GM18873 (cell line): ENCODE results near the gene THADA.
"Not testable (repeated sequence)": the region's sequence is repeated elsewhere in the genome, so short reads cannot be mapped to it uniquely, and the experiment has no call there.

ENCODE experiments used
- ATAC-seq: cut with Tn5 transposase; IDR thresholded peaks from one replicate; pipeline ENCODE4 v1.9.1; 2021; ENCODE audit warnings: mild to moderate bottlenecking, moderate library complexity, moderate number of reproducible peaks; ENCODE audit not compliant: unreplicated experiment, low FRiP score

THADA gene

GRCh38 chr2:43450617-43451016 lies 145.2 kb downstream of the THADA start:
- no peak for ATAC-seq

DNA sequence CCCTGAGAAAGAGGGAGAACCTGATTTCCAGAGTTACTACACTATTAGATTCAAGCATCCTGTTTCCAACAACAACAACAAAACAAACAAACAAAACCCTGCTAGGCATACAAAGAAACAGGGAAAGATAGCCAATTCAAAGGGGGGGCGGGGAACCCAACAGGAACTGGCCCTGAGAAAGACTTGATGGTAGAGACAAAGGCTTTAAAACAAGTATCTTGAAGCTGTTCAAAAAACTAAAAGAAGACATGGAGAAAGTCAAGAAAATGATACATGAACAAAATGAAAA lies 147.1 kb downstream of the THADA start:
- no peak for ATAC-seq

DNA sequence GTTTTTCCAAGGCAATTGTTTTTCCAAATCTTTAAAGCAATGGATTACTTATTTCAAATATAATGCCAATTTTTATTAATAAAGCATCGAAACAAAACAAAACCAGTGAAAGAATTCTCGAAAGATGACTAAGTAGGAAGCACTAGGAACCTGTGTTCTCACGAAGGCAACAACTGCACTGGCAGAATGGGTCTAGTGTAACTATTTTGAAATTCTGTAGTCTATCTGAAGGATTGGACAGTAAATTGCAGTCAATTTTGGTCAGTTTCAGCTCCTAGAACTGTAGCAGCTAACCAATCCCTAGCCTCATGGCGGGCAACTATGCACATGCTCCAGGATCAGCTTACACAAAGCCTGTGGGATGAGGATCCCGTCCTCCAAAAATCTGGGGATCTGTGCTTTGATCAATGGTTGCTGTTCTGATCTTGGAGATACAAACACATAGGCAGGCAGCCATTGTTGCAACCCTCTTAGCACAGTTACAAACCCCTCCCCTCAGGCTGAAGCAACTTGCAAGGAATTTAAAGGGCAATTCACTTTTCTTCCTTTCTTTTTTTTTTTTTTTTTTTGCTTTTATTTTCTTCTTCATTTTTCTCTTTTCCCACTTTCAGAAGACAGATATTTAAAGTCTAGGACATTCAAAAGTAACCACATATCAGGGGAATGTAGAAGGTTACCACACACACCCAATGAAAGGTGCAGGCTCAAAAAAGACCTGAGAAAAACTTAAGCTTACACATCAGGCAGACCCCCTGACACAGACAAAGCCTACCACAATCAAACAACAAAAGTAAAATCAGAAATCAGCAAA lies 147.6 kb downstream of the THADA start:
- no peak for ATAC-seq

- not testable (repeated sequence) for ATAC-seq
Observed at GRCh38 chr2:43446755-43447154, 149.1 kb downstream of the THADA start.

DNA sequence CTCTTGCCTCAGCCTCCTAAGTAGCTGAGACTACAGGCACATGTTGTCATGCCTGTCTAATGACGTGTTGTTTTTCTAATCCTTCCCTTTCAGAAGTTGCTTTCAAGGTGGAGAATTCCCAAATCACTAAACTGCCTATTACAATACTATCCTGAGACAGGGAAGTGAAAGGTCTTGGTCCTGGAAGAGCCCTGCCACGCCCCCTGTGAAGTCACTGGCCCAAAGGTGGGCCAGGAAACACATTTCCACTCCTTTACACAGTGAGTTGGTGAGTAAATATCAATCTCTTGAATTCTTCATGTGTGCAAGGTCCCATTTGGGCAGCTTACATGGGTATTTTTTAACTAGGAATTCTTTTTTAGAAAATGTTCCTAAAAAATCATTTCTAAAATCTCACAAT lies 150.1 kb downstream of the THADA start:
- no peak for ATAC-seq

- no peak for ATAC-seq
Observed at GRCh38 chr2:43444989-43445645, 150.7 kb downstream of the THADA start.

- ATAC-seq: no peak
Observed at GRCh38 chr2:43443282-43443681, 152.6 kb downstream of the THADA start.

GRCh38 chr2:43441195-43441594 lies 154.6 kb downstream of the THADA start:
- ATAC-seq: no peak

DNA sequence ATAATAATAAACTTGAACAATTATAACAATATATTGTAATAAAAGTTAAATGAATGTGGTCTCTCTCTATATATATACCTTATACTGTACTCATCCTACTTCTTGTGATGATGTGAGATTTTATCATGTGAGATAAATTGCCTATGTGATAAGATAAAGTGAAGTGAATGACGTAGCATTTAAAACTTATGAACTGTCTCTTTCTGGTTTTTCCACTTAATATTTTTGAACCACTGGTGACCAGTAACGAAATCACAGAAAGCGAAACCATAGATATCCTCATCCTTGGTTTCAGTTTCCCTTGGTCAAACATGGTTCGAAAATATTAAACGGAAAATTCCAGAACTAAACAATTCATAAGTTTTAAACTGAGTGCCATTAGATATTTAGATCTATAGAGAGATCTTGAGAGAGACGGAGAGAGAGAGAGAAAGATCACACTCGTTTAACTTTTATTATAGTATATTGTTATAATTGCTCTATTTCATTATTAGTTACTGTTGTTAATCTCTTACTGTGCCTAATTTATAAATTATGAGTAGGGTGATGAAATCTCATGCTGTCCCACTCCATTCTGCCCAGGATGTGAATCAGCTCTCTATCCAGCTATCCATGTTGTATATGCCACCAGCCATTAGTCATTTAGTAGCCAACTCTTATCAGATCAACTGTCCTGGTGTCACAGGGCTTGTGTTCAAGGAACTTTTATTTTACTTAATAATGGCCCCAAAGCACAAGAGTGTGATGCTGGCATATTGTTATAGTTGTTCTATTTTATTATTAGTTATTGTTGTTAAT lies 156.8 kb downstream of the THADA start:
- ATAC-seq: no peak

DNA sequence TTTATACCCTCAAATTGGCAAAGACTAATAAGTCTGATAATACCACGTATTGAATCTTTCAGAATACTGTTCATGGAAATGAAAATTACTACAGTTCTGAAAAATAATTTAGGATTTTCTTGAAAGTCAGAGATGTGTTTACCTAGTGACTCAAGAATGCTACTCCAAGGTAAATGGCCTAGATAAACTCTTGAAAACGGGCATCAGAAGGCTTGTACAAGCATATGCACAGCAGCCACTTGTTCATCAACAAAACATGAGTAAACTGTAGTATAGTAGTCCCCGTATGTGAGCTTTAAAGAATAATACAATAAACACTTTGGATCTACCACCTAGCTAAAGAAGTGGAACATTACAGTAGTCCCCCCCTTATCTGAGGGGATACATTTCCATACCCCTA lies 157.5 kb downstream of the THADA start:
- no peak for ATAC-seq

GRCh38 chr2:43437363-43437762 lies 158.5 kb downstream of the THADA start:
- ATAC-seq: no peak

- no peak for ATAC-seq
Observed at GRCh38 chr2:43436431-43436830, 159.4 kb downstream of the THADA start.

DNA sequence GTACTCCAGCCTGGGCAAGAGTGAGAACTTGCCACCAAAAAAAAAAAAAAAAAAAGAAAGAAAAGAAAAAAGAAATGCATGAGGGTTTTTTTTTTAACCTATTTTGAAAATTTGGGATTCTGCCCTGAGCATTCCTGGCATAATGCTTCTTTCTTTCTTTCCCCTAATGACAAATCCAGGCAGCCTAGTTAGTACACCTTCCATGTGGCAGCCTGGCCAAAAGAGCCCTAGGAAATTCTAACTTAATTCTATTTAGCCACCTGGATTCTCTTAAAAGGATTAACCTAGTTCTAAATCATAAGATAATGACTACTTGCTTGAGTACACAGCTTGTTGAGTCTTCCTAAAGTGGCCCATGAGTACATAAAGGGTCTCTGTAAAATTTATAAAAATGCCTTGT lies 160.1 kb downstream of the THADA start:
- ATAC-seq: no peak

- ATAC-seq: no peak
Observed at GRCh38 chr2:43430489-43430888, 165.3 kb downstream of the THADA start.

DNA sequence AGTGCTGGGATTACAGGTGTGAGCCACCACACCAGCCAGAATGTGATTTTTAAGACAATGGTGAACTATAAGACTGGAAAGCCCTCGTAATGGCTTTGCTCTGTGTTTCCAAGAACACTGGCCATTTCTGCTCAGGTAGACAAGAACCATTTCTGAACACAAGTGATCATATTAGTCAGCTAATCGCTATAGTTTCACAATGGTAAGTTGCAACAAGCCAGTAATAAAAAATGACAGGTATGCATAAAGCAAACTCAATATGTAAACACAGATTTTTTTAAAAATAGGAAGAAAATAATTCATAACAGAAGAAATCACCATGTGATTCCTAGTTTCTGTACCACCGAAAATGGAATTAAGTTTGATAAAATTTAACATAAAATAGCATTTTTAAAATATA lies 166.5 kb downstream of the THADA start:
- ATAC-seq: no peak

- ATAC-seq: no peak
Observed at GRCh38 chr2:43427032-43427424, 168.8 kb downstream of the THADA start.

DNA sequence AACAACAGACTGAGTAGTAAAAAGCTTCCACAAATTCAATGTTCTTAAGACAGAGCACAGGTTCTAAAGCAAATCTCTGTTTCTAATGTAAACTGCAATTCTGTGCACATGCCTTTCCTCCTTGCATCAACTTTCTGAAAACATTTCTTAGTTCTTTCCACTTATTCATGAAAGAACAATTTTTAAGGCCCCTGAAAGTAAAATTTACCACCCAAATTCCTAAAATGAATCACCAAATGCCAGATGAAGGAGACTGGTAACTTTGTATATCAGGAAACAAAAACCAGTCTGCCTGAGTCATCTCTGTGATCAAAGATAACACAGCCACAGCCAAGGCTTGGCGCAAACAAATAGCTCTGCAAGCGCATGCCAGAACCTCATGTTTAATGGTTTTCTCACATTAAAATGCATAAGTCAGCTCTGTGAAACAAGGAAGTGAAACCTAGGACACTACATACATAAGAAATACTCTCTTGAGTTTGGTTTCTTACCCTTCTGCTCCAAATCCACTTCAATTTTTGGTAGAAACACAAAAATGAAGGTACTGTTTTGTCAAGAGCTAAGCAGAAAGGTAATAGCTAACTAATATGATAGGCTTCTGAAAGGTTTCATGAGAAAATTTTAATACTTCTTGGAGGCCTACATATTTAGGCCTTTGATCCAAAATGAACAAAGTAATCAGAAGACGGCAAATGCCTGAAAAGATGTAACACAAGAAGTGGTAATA lies 169.4 kb downstream of the THADA start:
- peak; percentile 94 for ATAC-seq

- no peak for ATAC-seq
Observed at GRCh38 chr2:43425659-43426058, 170.2 kb downstream of the THADA start.

DNA sequence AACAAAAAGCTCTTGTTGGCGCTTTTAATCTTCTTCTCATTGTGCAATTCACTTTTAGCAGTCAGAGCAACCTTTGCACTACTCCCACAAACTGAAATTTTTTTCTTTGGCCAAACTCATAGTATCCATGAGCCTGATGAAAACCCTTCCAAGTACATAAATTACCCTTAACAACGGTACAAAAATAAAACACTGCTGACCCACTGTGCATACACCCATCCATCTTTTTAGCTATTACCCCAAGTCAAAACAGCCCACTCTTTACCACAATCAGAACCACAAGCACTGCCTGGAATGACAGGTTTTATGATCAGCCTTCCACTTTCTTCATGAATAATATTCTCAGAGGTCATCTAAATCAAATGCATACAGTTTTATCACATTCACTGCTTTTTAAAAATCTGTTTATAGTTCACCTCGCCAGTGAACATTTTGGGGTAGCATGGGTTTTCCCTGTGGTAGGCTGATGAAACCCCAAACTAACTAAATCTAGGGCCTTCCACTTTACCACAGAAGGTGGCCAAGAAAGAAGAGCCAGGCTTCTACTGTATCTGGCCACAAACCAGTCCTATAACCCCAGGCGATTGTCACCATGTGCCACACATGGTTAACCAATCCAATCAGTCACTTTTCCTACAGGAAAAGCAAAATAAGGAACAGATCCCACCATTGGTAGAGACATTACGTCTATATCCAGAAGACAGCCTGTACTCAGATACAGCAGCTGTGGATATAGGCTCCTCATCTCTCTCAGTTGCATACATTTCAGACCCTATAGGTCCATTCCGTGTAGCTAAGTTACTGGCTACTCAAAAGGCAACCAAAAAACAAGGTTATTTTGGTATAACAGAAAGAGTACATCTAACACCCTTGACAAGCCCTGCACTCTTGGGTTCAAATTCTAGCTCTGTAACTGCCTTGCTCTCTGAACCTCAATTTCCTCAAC lies 171.3 kb downstream of the THADA start:
- no peak for ATAC-seq

- ATAC-seq: no peak
Observed at GRCh38 chr2:43423941-43424261, 171.9 kb downstream of the THADA start.
